Smooth muscle cell (in vitro differentiated cells): Measurements from ENCODE around the gene LMO4. TPM values are rescaled to one million over a fixed set of nuclear protein-coding genes. Genes with fewer than 3 reads are reported as not detected.

ENCODE experiments used
- DNase-seq: peaks from one replicate; lab custom pipeline; 2025; ENCODE audit not compliant: unreplicated experiment; lab: John Stamatoyannopoulos, UW
- H2AFZ ChIP-seq: fragments of 200-600 bp; sonication (generic); 2 replicates; pipeline ENCODE4 v1.6.0; 2016; ENCODE audit warnings: antibody characterized with exemption, low read depth, mild to moderate bottlenecking
- H3F3A ChIP-seq: fragments of 200-600 bp; sonication (generic); 2 replicates; pipeline ENCODE4 v1.6.0; 2017; ENCODE audit warnings: antibody characterized with exemption, low read depth
- H3K27ac ChIP-seq: fragments of 200-600 bp; sonication (generic); 2 replicates; pipeline ENCODE4 v1.5.1; 2016; ENCODE audit warnings: low read depth, mild to moderate bottlenecking
- H3K27me3 ChIP-seq: fragments of 200-600 bp; sonication (generic); 2 replicates; pipeline ENCODE4 v1.6.1; 2016; ENCODE audit warnings: low read depth, mild to moderate bottlenecking
- H3K36me3 ChIP-seq: fragments of 200-600 bp; sonication (generic); 2 replicates; pipeline ENCODE4 v1.5.1; 2016; ENCODE audit warnings: low read depth
- H3K4me1 ChIP-seq: fragments of 200-600 bp; sonication (generic); 2 replicates; pipeline ENCODE4 v1.5.1; 2016; ENCODE audit warnings: low read depth
- H3K4me2 ChIP-seq: fragments of 200-600 bp; sonication (generic); 2 replicates; pipeline ENCODE4 v1.6.0; 2016; ENCODE audit warnings: mild to moderate bottlenecking
- H3K4me3 ChIP-seq: fragments of 200-600 bp; sonication (generic); 2 replicates; pipeline ENCODE4 v1.5.1; 2016; ENCODE audit warnings: mild to moderate bottlenecking
- H3K79me2 ChIP-seq: fragments of 200-600 bp; sonication (generic); 2 replicates; pipeline ENCODE4 v1.6.0; 2016; ENCODE audit warnings: low read depth, mild to moderate bottlenecking
- H3K9ac ChIP-seq: fragments of 200-600 bp; sonication (generic); 2 replicates; pipeline ENCODE4 v1.6.0; 2016; ENCODE audit warnings: low read depth
- H3K9me3 ChIP-seq: fragments of 200-600 bp; sonication (generic); replicated peaks from 2 replicates; pipeline ENCODE4 v1.5.1; 2016; ENCODE audit warnings: low read depth
- H4K20me1 ChIP-seq: fragments of 200-600 bp; sonication (generic); 2 replicates; pipeline ENCODE4 v1.6.0; 2016; ENCODE audit warnings: low read depth
- CTCF ChIP-seq: fragments of 200-600 bp; sonication (generic); IDR thresholded peaks from 2 replicates; pipeline ENCODE4 v1.5.1; 2017; ENCODE audit warnings: borderline replicate concordance, mild to moderate bottlenecking, antibody characterized with exemption; ENCODE audit not compliant: insufficient read depth, poor library complexity, severe bottlenecking
- WGBS: methylation state at CpG from one replicate; pipeline ENCODE4 v1.1.7; 2016; ENCODE audit warnings: low lambda C conversion rate; 5-methylcytosine and 5-hydroxymethylcytosine counted together
- polyA plus RNA-seq: library from polyadenylated mRNA; unstranded; fragments of >200 nt; fragmentation: Nextera tagmentation; extraction: Ambion mirVana; gene quantifications from 2 replicates; pipeline ENCODE4 v1.2.1, GENCODE V29; 2016
- total RNA-seq: library from RNA; depleted of rRNA; stranded (reverse); fragments of >200 nt; gene quantifications from 2 replicates; pipeline ENCODE4 v1.2.3, GENCODE V29; 2014

Gene LMO4
- total and polyA plus RNA-seq, 2 experiments from 2014 or later = 54.2 to 140 TPM

- TF ChIP-seq CTCF = no peak
- Histone ChIP-seq H2AFZ (no peak overlapping the region), H3K27me3 (no peaks in the 10 kb centered on the region), H3K79me2 (no peaks in the 10 kb centered on the region), H3K4me3 (no peak overlapping the region), H3K4me2 (no peak overlapping the region), H3K36me3 (no peaks in the 10 kb centered on the region), H3K4me1 (no peaks in the 10 kb centered on the region), H3K27ac (no peak overlapping the region), H3K9me3 (no peaks in the 10 kb centered on the region), H3K9ac (no peak overlapping the region), H3F3A (no peaks in the 10 kb centered on the region), H4K20me1 (no peaks in the 10 kb centered on the region)
- WGBS = 49% methylated on average over 13 of the region's 13 CpGs
- no peak for DNase-seq
These were observed 44.0 kb upstream of the LMO4 start for GRCh38 chr1:87284456-87285240.

GRCh38 chr1:87291107-87291506, 37.6 kb upstream of the LMO4 start:
- 75% methylated on average over 1 of the region's 1 CpG for WGBS
- Histone ChIP-seq H3K79me2 (no peaks in the 10 kb centered on the region), H3F3A (no peaks in the 10 kb centered on the region), H3K9me3 (no peaks in the 10 kb centered on the region), H3K36me3 (no peaks in the 10 kb centered on the region), H4K20me1 (no peaks in the 10 kb centered on the region), H2AFZ (no peak overlapping the region), H3K27ac (no peak overlapping the region), H3K4me1 (no peaks in the 10 kb centered on the region), H3K9ac (no peak overlapping the region), H3K4me3 (no peak overlapping the region), H3K27me3 (no peaks in the 10 kb centered on the region), H3K4me2 (no peak overlapping the region)
- DNase-seq = no peak
- no peak for TF ChIP-seq CTCF

DNA sequence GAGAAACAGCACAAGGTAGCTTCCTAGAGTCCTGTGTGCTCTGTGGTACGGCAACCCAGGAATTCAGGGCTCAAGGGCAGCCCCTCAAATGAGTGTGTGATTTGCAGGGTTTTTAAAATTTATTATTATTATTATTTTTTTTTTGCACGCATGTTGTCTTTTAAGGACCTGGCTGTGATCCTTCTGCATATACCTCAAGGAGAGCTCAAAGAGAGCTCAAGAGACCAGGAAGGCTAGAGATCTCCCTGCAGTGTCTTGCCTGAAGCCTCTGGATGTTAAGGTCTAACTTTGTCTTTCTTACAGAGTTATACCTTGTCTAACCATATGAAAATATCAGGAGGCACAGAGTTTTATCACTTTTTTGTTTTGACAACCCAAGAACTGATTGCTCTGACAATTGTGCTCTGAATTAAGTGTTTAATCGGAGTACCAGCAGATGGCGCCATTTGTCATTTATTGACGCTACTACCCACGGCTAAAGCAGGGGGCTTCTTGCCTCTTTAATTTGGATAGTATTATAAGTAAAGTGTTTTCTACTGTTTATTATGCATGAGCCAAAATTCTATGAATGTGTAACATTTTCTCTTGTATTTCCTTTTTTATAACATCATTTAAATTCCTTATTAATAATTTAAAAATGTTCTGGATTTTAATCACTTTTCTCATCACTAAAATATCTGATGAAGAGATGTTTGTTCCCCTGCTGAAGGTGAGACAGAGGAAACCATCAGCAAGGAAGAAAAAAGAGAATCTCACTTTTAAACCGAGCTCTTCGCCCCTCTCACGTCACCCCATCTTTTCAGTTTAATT, 35.8 kb upstream of the LMO4 start:
- no peaks in the 10 kb centered on the region for H3F3A ChIP-seq
- no peak for DNase-seq
- H3K36me3 ChIP-seq = no peaks in the 10 kb centered on the region
- no peaks in the 10 kb centered on the region for H3K79me2 ChIP-seq
- no peaks in the 10 kb centered on the region for H3K4me1 ChIP-seq
- no peak overlapping the region for H3K27ac ChIP-seq
- H2AFZ ChIP-seq = no peak overlapping the region
- no peak overlapping the region for H3K4me2 ChIP-seq
- H3K4me3 ChIP-seq = no peak overlapping the region
- no peak overlapping the region for H3K9ac ChIP-seq
- WGBS = 36% methylated on average over 9 of the region's 9 CpGs
- peak; percentile 92 for TF ChIP-seq CTCF
- no peaks in the 10 kb centered on the region for H3K9me3 ChIP-seq
- no peaks in the 10 kb centered on the region for H3K27me3 ChIP-seq
- no peaks in the 10 kb centered on the region for H4K20me1 ChIP-seq
